GM21360 (cell line): Measurements from ENCODE around the gene IMPA2.

Experiments used
- ATAC-seq: cut with Tn5 transposase; IDR thresholded peaks from one replicate; pipeline ENCODE4 v1.9.1; 2021; ENCODE audit warnings: mild to moderate bottlenecking, moderate library complexity; ENCODE audit not compliant: unreplicated experiment

Gene IMPA2

GRCh38 chr18:12006488-12006840 is 25.2 kb downstream of the IMPA2 start:
- ATAC-seq, result no peak

- ATAC-seq, result no peak
These were observed 25.8 kb downstream of the IMPA2 start for GRCh38 chr18:12007063-12007462.

GRCh38 chr18:12008181-12008767 is 27.0 kb downstream of the IMPA2 start:
- no peak for ATAC-seq

DNA sequence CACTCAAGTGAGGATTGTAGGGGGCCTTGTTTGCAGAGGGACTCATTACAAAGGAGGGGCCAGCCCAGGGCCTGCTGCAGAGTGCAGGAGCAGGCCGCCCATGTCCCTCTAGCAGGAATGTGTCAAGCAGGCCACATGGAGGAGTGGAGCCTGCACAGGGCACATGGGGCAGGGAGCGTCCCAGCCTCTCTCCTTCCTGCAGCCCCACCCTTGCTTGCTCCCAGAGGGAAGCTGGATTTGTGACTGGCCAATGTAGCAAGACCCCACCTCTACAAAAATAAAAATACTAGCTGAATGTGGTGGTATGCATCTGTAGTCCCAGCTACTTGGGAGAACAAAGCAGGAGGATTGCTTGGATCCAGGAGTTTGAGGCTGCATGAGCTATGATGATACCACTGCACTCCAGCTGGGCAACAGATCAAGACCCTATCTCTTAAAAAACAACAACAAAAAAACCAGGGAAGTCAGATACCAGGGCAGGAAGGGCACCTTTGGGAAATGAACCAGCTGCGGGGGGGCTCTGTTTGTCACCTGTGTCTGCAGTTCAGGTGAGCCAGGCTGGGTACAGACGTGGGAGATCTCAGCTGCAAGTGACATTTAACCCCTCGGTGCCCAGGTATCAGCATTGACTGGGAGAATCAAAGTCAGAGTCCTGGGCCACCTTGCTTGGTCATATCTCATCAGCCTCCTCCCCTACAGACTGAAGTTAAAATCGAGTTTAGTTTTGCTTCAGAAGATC is 27.7 kb downstream of the IMPA2 start:
- no peak for ATAC-seq

- no peak for ATAC-seq
These were observed 28.4 kb downstream of the IMPA2 start for GRCh38 chr18:12009581-12010140.

DNA sequence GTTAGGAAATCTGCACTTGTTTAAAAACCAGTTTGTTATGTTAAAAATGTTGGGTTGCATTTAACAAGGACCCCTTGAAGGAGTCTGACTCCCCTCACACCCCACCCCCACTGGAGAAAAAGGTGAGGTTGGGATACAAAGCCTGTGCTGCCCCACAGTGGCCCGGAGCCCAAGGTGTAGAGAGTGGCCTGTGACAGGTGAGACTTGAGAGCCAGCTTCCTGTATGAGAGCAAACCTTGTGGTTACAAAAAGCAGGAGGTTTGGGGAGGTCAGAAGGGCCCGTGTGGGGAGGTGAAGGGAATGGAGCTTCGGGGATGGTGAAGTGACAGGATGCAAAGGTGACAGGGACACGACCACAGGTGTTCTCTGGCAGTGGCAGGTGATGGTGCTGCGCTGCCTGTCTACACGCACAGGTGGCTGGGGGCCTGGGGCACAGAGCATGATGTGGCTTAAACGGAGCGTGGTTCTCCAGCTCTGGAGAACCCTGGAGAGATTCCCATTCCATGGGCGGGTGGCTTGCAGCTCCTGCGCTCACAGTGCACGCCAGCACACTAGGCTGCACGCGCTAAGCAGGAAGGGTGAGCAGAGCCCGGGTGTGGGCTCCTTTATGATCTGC is 29.0 kb downstream of the IMPA2 start:
- no peak for ATAC-seq

DNA sequence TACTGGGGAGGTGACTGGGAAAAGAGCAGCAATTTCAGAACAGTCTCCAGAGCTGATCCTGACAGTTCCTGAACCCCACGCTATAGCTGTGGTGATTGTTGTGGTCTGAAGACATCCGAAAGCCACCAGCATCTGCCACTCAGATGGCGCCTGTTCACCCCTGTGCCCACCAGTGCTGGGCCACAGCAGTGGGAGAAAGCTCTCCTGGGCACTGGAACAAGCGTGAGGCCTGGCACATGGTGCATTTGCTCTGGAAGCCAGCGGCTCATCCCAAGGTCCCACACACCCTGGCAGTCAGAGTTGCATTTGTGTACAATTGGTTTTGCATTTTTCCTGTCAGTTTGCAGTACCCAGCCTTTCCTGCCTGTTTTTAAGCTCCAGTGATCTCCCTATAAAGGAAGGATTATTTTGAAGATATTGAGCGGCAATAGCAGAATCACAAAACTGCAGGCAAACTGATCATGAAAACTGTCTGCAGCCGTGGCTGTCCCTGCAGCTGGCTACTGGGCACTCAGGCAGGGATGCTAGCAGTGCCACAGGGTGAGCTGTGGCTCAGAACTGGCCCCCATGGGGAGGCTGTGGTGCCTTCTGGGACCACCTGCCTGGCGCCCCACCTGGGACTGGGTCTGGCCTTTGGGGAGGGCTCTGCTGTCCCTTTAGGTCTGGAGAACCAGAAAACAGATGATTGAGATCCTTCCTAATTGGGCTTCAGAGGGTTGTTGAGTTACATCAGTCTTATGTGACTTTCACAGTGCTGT is 30.1 kb downstream of the IMPA2 start:
- no peak for ATAC-seq

DNA sequence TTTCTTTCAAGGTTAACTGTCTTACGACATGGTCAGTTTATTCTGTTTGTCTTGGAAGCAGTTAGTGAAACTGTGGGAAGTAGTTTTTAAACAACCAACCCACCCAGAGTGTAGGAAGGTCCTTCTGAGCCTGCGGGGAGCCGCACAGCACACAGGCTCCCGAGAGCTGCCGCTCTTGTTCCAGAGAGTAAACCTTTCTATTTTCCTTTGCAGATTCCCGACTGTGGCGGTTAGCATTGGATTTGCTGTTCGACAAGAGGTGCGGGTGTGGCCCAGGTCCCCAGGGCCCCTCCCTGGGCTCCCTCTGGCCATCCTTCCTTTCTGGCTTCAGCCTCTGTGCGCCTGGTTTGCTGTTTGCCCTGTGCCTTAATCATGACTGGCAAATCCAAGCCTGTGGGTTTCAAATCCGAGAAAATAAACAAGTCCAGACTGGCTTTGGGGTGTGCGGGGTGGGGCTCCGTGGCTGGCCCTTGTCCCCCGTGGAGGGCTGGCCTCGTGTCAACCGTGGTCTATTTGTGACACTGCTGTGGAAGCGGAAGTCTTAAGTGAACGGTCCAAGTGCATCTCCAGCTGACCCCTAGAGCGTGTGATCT is 30.7 kb downstream of the IMPA2 start:
- ATAC-seq, result no peak

GRCh38 chr18:12012697-12013096 is 31.4 kb downstream of the IMPA2 start:
- no peak for ATAC-seq

DNA sequence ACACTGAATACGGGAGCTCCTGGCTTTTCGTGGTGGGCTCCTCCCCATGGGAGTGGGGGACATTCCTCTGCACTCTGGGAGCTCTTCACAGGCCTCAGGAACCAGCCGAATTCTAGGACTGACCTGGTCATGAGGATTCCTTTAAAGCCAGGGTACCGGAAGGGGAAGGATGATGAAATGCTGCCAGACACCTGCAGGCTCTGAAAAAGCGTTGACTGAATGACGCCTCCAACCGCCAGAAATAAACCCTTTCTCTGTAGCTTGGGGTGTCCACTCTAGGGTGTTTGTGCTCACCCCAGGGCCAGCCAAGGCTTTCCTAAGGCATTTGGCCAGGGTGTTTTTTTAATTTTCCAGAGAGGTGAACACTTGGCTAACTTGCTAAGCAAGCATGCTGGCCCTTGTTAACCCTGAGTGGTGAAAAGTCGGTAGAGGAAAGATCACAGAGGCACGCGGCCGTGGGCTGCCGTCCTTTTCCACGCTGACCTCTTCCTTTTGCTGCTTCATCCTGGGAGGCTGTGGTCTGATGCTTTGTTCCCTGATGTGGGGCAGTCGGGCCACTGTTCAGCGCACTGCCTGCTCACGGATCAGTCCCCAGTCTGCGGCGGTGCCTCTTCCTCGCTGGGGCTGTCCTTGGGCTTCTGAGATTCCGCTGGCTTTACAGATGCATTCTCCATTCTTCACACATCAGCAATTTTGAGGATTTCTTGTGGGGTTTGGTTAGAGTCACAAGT is 32.0 kb downstream of the IMPA2 start:
- ATAC-seq, result no peak

DNA sequence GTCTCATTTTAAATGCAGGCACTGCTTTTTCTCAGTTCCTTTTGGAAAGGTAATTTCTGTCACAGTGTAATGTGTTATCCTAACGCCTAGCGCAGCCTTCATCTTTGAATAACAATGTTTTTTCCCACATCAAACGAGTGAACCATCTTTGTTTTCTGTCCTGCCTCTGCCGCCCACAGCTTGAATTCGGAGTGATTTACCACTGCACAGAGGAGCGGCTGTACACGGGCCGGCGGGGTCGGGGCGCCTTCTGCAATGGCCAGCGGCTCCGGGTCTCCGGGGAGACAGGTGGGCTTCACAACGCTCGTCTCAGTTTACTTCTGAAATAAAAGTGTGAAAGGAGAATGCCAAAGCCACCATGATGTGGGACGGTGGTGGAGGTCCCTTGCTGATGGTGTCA is 32.8 kb downstream of the IMPA2 start:
- ATAC-seq, result no peak

DNA sequence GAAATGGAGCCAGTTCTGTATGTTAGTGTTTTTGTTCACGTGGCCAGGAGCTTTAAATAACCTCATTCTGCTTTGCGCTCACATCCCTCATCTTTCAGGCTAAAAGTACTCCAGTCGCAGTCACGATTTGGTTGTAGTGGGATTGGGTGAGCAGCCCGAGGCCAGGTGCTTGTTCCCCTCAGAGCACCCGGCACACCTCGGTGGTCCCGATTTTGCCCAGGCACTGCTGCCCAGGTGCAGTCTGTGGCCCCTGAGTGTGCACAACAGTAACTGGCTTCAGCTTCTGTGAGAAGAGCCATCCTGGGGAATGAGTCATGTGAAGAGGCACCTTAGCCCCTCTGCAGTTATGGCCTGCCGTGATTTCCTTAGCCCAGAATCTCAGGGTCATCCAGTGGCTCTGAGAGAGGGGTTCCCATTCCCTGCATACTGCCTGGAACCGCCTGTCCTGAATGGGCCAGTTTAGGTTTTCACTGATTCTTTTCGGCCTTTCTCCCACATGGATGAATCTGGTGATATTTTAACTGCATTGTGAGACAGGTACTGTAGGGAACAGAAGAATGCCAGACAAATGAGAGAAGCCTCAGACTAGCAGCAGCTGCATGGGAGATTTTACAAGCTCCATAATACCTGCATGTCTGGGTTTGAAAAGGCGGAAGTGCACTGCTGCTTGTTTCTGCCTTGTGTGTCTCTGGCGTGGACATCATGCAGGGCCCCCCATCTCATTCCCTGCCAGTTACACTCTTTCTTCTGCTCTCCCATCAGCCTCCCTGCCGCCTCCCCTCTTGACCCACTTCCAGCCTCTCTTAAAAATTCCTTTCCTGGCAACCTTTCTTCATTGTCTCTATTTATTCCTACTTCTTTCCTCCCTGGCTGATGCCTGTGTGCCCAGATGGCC is 33.5 kb downstream of the IMPA2 start:
- no peak for ATAC-seq

DNA sequence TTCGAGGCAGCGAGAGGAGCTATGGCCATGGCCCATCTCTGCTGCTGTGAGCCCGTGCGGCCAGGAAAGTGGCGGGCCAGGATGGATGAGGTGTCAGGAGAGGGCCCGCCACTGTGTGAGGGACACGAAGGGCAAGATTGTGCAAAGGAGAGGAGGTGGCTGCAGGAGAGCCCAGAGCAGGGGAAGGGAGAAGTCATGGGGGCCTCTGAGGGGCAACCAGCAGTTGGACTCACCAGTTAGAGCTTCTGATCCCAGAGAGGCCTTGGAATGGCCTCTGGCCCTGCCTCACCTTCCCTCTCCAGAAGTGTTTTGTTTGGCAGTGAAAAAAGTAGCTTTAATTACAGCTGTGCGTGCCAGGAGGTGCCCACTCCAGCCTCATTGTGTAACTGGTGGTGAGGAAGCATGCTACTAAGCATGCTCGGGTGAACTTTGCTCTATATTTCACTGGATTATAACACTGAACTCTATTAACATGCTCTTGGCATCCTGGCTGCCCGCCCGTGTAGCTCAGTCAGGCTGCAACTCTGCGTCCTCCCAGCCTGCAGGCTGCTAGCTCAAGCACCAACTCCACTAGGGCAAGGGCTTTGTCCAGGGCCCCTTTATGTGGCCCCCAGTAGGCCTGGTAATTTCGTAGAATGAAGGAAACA is 34.2 kb downstream of the IMPA2 start:
- ATAC-seq, result no peak

DNA sequence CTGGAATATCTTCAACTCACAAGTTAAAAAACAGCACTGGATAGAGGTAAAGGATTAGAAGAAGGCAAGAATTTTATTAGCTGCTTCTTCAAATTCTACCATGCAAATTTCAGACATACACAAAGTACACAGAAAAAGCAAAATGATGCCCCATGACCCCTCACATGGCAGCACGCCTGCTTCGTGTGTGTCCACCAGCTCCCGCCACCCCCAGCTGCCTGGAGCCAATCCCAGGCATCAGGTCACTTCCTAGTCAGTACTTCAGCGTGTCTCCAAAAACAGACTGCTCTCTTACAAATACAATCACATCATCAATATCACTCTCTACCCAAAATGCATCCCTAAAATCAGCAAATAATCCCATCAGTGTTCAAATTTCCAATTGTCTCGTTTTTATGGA is 35.8 kb downstream of the IMPA2 start:
- no peak for ATAC-seq

- no peak for ATAC-seq
These were observed 37.6 kb downstream of the IMPA2 start for GRCh38 chr18:12018861-12019260.

DNA sequence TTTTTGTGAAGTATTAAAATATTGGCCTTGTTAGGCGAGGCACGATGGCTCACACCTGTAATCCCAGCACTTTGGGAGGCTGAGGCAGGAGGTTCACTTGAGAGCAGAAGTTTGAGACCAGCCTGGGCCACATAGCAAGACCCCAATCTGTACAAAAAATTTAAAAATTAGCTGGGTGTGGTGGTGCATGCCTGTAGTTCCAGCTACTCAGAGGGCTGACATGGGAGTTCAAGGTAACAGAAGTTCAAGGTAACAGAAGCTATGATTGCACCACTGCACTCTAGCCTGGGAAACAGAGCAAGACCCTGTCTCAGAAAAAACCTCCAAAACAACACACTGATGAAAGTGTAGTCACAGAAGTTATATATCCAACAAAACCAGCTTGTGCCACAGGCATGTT is 39.8 kb downstream of the IMPA2 start:
- ATAC-seq, result no peak

GRCh38 chr18:12021596-12021995 is 40.3 kb downstream of the IMPA2 start:
- ATAC-seq, result no peak

DNA sequence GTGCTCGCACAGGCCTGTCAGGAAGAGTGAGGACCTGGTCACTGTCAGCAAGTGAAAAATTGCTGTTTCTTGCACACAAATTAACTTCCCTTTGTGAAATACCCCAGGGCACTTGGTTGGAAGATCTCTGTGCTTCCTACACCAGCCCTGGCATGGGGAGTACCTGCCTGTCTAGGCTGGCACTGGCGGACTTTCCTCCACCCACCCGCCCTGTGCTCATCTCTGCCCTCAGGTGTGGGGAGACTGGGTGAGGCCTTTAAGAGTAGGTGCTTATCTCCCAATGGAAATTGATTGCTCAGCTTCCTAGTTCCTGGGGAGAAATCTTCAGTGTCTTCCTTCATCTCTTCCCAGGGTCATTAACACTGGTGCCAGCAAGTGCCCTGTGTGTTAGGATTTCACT is 42.1 kb downstream of the IMPA2 start:
- ATAC-seq, result no peak

- no peak for ATAC-seq
These were observed 45.3 kb downstream of the IMPA2 start for GRCh38 chr18:12026562-12026961.
